ENCODE data around the gene CST9.
"Not testable (repeated sequence)": the region's sequence is repeated elsewhere in the genome, so short reads cannot be mapped to it uniquely, and the experiment has no call there.

CST9 gene

GRCh38 chr20:23586735-23587525 is 18.8 kb downstream of the CST9 start:
- DNase-seq: no peak

GRCh38 chr20:23585808-23586734 is 19.6 kb downstream of the CST9 start:
- no peak for DNase-seq

- no peak for DNase-seq
These were observed 20.3 kb downstream of the CST9 start for GRCh38 chr20:23585449-23585807.

- DNase-seq: no peak
These were observed 21.1 kb downstream of the CST9 start for GRCh38 chr20:23584434-23585199.

- DNase-seq: no peak
These were observed 22.2 kb downstream of the CST9 start for GRCh38 chr20:23583526-23583925.

GRCh38 chr20:23582293-23582692 is 23.4 kb downstream of the CST9 start:
- DNase-seq: no peak

- not testable (repeated sequence) for DNase-seq
These were observed 23.9 kb downstream of the CST9 start for GRCh38 chr20:23581833-23582232.

- DNase-seq: no peak
These were observed 30.7 kb downstream of the CST9 start for GRCh38 chr20:23574977-23575376.

GRCh38 chr20:23570178-23570760 is 35.4 kb downstream of the CST9 start:
- no peak for DNase-seq

- no peak for DNase-seq
These were observed 36.1 kb downstream of the CST9 start for GRCh38 chr20:23569570-23569969.

- no peak for DNase-seq
These were observed 36.8 kb downstream of the CST9 start for GRCh38 chr20:23568971-23569330.

GRCh38 chr20:23568320-23568970 is 37.3 kb downstream of the CST9 start, which contains the start of gene CST9L:
CST9L (minus strand) TSS chr20:23568484; CDS start chr20:23568450, 34 bp downstream.
- no peak for DNase-seq

GRCh38 chr20:23566199-23566932 is 39.4 kb downstream of the CST9 start:
- no peak for DNase-seq

GRCh38 chr20:23565503-23566045 is 40.1 kb downstream of the CST9 start:
- no peak for DNase-seq

- DNase-seq: no peak
These were observed 40.8 kb downstream of the CST9 start for GRCh38 chr20:23564927-23565326.

GRCh38 chr20:23562721-23563342 is 42.9 kb downstream of the CST9 start:
- no peak for DNase-seq

GRCh38 chr20:23554401-23554800 is 51.3 kb downstream of the CST9 start:
- DNase-seq: no peak

Data from activated gamma-delta T cell (primary cell).